Bronchial epithelial cell (primary cell): ENCODE data around the gene SLC5A5. TPM values are rescaled to one million over a fixed set of nuclear protein-coding genes. Genes with fewer than 3 reads are reported as not detected.
A peak's percentile ranks its signal among the peaks of the same experiment; 100 is the strongest.
"Not testable (repeated sequence)": the region's sequence is repeated elsewhere in the genome, so short reads cannot be mapped to it uniquely, and the experiment has no call there.

Source experiments
- DNase-seq: peaks from one replicate; pipeline ENCODE4 v3.0.0-alpha.2; 2010; ENCODE audit warnings: low read depth
- FAIRE-seq: peaks from 2 replicates; lab custom pipeline; 2011; peaks lifted over from hg19 to GRCh38; lab: Jason Lieb, UNC
- H3K27me3 ChIP-seq: 2 replicates; pipeline ENCODE4 v1.5.1; 2011; ENCODE audit warnings: low read length; ENCODE audit not compliant: control insufficient read depth, insufficient read depth
- H3K36me3 ChIP-seq: 2 replicates; pipeline ENCODE4 v1.5.1; 2011; ENCODE audit warnings: low read length; ENCODE audit not compliant: control insufficient read depth, insufficient read depth
- H3K4me3 ChIP-seq: 2 replicates; pipeline ENCODE4 v1.5.1; 2011; ENCODE audit warnings: mild to moderate bottlenecking, low read depth, low read length, control low read depth
- CTCF ChIP-seq: IDR thresholded peaks from 2 replicates; pipeline ENCODE4 v1.5.1; 2011; ENCODE audit warnings: mild to moderate bottlenecking, moderate library complexity, low read length, control low read depth, inconsistent platforms; ENCODE audit not compliant: insufficient read depth, severe bottlenecking
- total RNA-seq: library from RNA; depleted of rRNA; stranded (reverse); fragments of >200 nt; gene quantifications from 2 replicates; pipeline ENCODE4 v1.2.1, GENCODE V29; 2014

The SLC5A5 gene
- total RNA-seq, 1 donor from 2014 or later: under 0.01 TPM

GRCh38 chr19:17915940-17916593, 44.3 kb downstream of the SLC5A5 start:
- Histone ChIP-seq H3K36me3 (no peaks in the 10 kb centered on the region), H3K4me3 (no peak overlapping the region), H3K27me3 (no peaks in the 10 kb centered on the region)
- FAIRE-seq (no peak), DNase-seq (peak; percentile 63)
- no peak for TF ChIP-seq CTCF

GRCh38 chr19:17918151-17918550, 46.4 kb downstream of the SLC5A5 start:
- not testable (repeated sequence) for DNase-seq, H3K27me3 ChIP-seq, FAIRE-seq, H3K36me3 ChIP-seq, H3K4me3 ChIP-seq

GRCh38 chr19:17919122-17919521, 47.4 kb downstream of the SLC5A5 start:
- not testable (repeated sequence) for H3K4me3 ChIP-seq, DNase-seq, H3K36me3 ChIP-seq, FAIRE-seq, H3K27me3 ChIP-seq

GRCh38 chr19:17920527-17920926, 48.8 kb downstream of the SLC5A5 start:
- FAIRE-seq (no peak), DNase-seq (no peak)
- no peak for TF ChIP-seq CTCF
- no peaks in the 10 kb centered on the region for H3K36me3 ChIP-seq
- no peaks in the 10 kb centered on the region for H3K27me3 ChIP-seq
- H3K4me3 ChIP-seq: no peak overlapping the region

GRCh38 chr19:17922138-17922537, 50.4 kb downstream of the SLC5A5 start:
- no peak for TF ChIP-seq CTCF
- Histone ChIP-seq H3K36me3 (no peaks in the 10 kb centered on the region), H3K4me3 (no peak overlapping the region), H3K27me3 (no peaks in the 10 kb centered on the region)
- FAIRE-seq (no peak), DNase-seq (no peak)

- Histone ChIP-seq H3K27me3 (no peaks in the 10 kb centered on the region), H3K4me3 (no peak overlapping the region), H3K36me3 (no peaks in the 10 kb centered on the region)
- FAIRE-seq (no peak), DNase-seq (no peak)
- TF ChIP-seq CTCF: no peak
Observed at GRCh38 chr19:17926044-17926443, 54.3 kb downstream of the SLC5A5 start.

- no peak for FAIRE-seq
Observed at GRCh38 chr19:17929056-17929455, 57.3 kb downstream of the SLC5A5 start.

More at GRCh38 chr19:17929056-17929455, 57.3 kb downstream of the SLC5A5 start:
- no peaks in the 10 kb centered on the region for H3K27me3 ChIP-seq
- no peak overlapping the region for H3K4me3 ChIP-seq
- TF ChIP-seq CTCF: no peak
- no peaks in the 10 kb centered on the region for H3K36me3 ChIP-seq
- no peak for DNase-seq
